Fibroblast of skin of scalp (primary cell): ENCODE data around the gene CLEC2D.
"Not testable (repeated sequence)": the region's sequence is repeated elsewhere in the genome, so short reads cannot be mapped to it uniquely, and the experiment has no call there.

ENCODE experiments used
- DNase-seq: peaks from one replicate; pipeline ENCODE4 v3.0.0-alpha.2; 2013

CLEC2D gene

GRCh38 chr12:9700606-9700956 lies 31.1 kb downstream of the CLEC2D start:
- DNase-seq: no peak

GRCh38 chr12:9701380-9702154 lies 32.1 kb downstream of the CLEC2D start:
- DNase-seq: no peak

GRCh38 chr12:9702255-9702654 lies 32.7 kb downstream of the CLEC2D start:
- no peak for DNase-seq

GRCh38 chr12:9704561-9704960 lies 35.0 kb downstream of the CLEC2D start:
- not testable (repeated sequence) for DNase-seq

GRCh38 chr12:9706086-9706685 lies 36.7 kb downstream of the CLEC2D start:
- DNase-seq: no peak

GRCh38 chr12:9707356-9707755 lies 37.8 kb downstream of the CLEC2D start:
- no peak for DNase-seq

GRCh38 chr12:9707864-9708808 lies 38.6 kb downstream of the CLEC2D start:
- peak; percentile 59 for DNase-seq

GRCh38 chr12:9708853-9709252 lies 39.3 kb downstream of the CLEC2D start:
- DNase-seq: no peak

GRCh38 chr12:9710584-9711375 lies 41.3 kb downstream of the CLEC2D start:
- DNase-seq: no peak

- peak; percentile 26 for DNase-seq
These were observed 42.2 kb downstream of the CLEC2D start for GRCh38 chr12:9711664-9712063.

GRCh38 chr12:9713032-9713558 lies 43.6 kb downstream of the CLEC2D start:
- not testable (repeated sequence) for DNase-seq

GRCh38 chr12:9717070-9717925 lies 47.8 kb downstream of the CLEC2D start:
- no peak for DNase-seq

GRCh38 chr12:9718968-9719367 lies 49.5 kb downstream of the CLEC2D start:
- no peak for DNase-seq

GRCh38 chr12:9719790-9720189 lies 50.3 kb downstream of the CLEC2D start:
- DNase-seq: no peak

- DNase-seq: no peak
These were observed 52.0 kb downstream of the CLEC2D start for GRCh38 chr12:9721394-9722092.

GRCh38 chr12:9724023-9724422 lies 54.5 kb downstream of the CLEC2D start:
- DNase-seq: no peak

- no peak for DNase-seq
These were observed 55.8 kb downstream of the CLEC2D start for GRCh38 chr12:9725213-9725870.

- no peak for DNase-seq
These were observed 58.3 kb downstream of the CLEC2D start for GRCh38 chr12:9727813-9728212.

GRCh38 chr12:9729082-9729481 lies 59.6 kb downstream of the CLEC2D start:
- no peak for DNase-seq

GRCh38 chr12:9730011-9730410 lies 60.5 kb downstream of the CLEC2D start:
- DNase-seq: no peak
